IMR-90 (cell line): ENCODE results near the gene ZC3H8. TPM values are rescaled to one million over a fixed set of nuclear protein-coding genes. Genes with fewer than 3 reads are reported as not detected.

Experiments
- ATAC-seq: fragments of 200-7000 bp; cut with Tn5 transposase; 2 replicates; pipeline ENCODE4 v1.9.1; 2020; ENCODE audit warnings: low read depth, mild to moderate bottlenecking, moderate library complexity
- BruUV-seq: library from RNA; stranded (reverse); fragments of 400-500 nt; replicated peaks from 2 replicates; lab custom pipeline; 2021; lab: Mats Ljungman, UMichigan
- CTCF ChIA-PET: fragments of 300-600 bp; formaldehyde crosslinking; extraction: SDS; loops from one replicate; lab custom pipeline; 2021; ENCODE audit warnings: antibody characterized with exemption; lab: Yijun Ruan, JAX
- POLR2A ChIA-PET: fragments of 300-600 bp; sonication (Branson Sonifier 250); formaldehyde crosslinking; loops from one replicate; lab custom pipeline; 2022; ENCODE audit warnings: antibody characterized with exemption; ENCODE audit not compliant: unreplicated experiment; lab: Charles Lee
- DNase-seq: peaks from one replicate; pipeline ENCODE4 v3.0.0; 2013
- H2AFZ ChIP-seq: replicated peaks from 2 replicates; pipeline ENCODE3; 2013; ENCODE audit warnings: low read length, mild to moderate bottlenecking; ENCODE audit not compliant: poor library complexity
- H2AK5ac ChIP-seq: 2 replicates; pipeline ENCODE4 v1.6.1; 2013; ENCODE audit warnings: low read depth, low read length, inconsistent platforms
- H2AK9ac ChIP-seq: replicated peaks from 2 replicates; pipeline ENCODE3; 2013; ENCODE audit warnings: mild to moderate bottlenecking, low read depth, low read length, moderate library complexity; ENCODE audit not compliant: poor library complexity
- H2BK120ac ChIP-seq: 2 replicates; pipeline ENCODE4 v1.6.1; 2013; ENCODE audit warnings: low read depth, low read length, inconsistent platforms
- H2BK15ac ChIP-seq: 3 replicates; pipeline ENCODE4 v1.6.1; 2013; ENCODE audit warnings: low read depth, low read length, inconsistent platforms
- H2BK20ac ChIP-seq: 2 replicates; pipeline ENCODE4 v1.6.1; 2013; ENCODE audit warnings: low read depth, mild to moderate bottlenecking, inconsistent platforms, low read length, moderate library complexity
- H2BK5ac ChIP-seq: 2 replicates; pipeline ENCODE4 v1.6.1; 2013; ENCODE audit warnings: mild to moderate bottlenecking, low read depth, low read length, inconsistent platforms; ENCODE audit not compliant: poor library complexity, severe bottlenecking
- H3K14ac ChIP-seq: replicated peaks from 2 replicates; pipeline ENCODE4 v1.6.1; 2013; ENCODE audit warnings: low read depth, low read length, inconsistent platforms
- H3K18ac ChIP-seq: 2 replicates; pipeline ENCODE4 v1.6.1; 2013; ENCODE audit warnings: low read depth, low read length, control low read depth
- H3K23ac ChIP-seq: 2 replicates; pipeline ENCODE4 v1.6.1; 2013; ENCODE audit warnings: low read depth, low read length, inconsistent platforms
- H3K27ac ChIP-seq: 2 replicates; pipeline ENCODE4 v1.5.1; 2013; ENCODE audit warnings: mild to moderate bottlenecking, control low read depth, low read length; ENCODE audit not compliant: insufficient read depth
- H3K27me3 ChIP-seq: 2 replicates; pipeline ENCODE4 v1.6.1; 2013; ENCODE audit warnings: low read length; ENCODE audit not compliant: control insufficient read depth, insufficient read depth
- H3K36me3 ChIP-seq: 2 replicates; pipeline ENCODE4 v1.6.1; 2013; ENCODE audit warnings: low read length, mixed read lengths; ENCODE audit not compliant: control insufficient read depth, insufficient read depth
- H3K4ac ChIP-seq: 2 replicates; pipeline ENCODE4 v1.6.1; 2013; ENCODE audit warnings: low read depth, low read length, inconsistent platforms
- H3K4me1 ChIP-seq: 2 replicates; pipeline ENCODE4 v1.6.1; 2013; ENCODE audit warnings: low read length, mixed read lengths; ENCODE audit not compliant: control insufficient read depth, insufficient read depth
- H3K4me2 ChIP-seq: 2 replicates; pipeline ENCODE4 v1.6.1; 2013; ENCODE audit warnings: low read depth, mild to moderate bottlenecking, control low read depth, low read length, moderate library complexity
- H3K4me3 ChIP-seq: 2 replicates; pipeline ENCODE4 v1.5.1; 2013; ENCODE audit warnings: low read depth, mild to moderate bottlenecking, control low read depth, low read length, moderate library complexity; ENCODE audit not compliant: insufficient read depth
- H3K56ac ChIP-seq: 2 replicates; pipeline ENCODE4 v1.6.1; 2013; ENCODE audit warnings: low read length, inconsistent platforms; ENCODE audit not compliant: insufficient read depth; ENCODE audit errors: extremely low read depth
- H3K79me1 ChIP-seq, 2 experiments: 2 replicates each; pipeline ENCODE4 v1.6.1; 2013; ENCODE audit warnings: low read length in 2 of 2, inconsistent platforms in 1 of 2, low read depth in 1 of 2
- H3K9ac ChIP-seq: 2 replicates; pipeline ENCODE4 v1.6.1; 2013; ENCODE audit warnings: low read depth, low read length, control low read depth
- H3K9me1 ChIP-seq: 2 replicates; pipeline ENCODE4 v1.6.1; 2013; ENCODE audit warnings: low read length, inconsistent platforms; ENCODE audit not compliant: insufficient read depth
- H3K9me3 ChIP-seq: 2 replicates; pipeline ENCODE4 v1.6.1; 2013; ENCODE audit warnings: low read length; ENCODE audit not compliant: control insufficient read depth, insufficient read depth
- H4K20me1 ChIP-seq: 2 replicates; pipeline ENCODE4 v1.6.1; 2013; ENCODE audit warnings: low read length, inconsistent platforms; ENCODE audit not compliant: insufficient read depth
- H4K5ac ChIP-seq: 2 replicates; pipeline ENCODE4 v1.6.1; 2013; ENCODE audit warnings: mild to moderate bottlenecking, low read depth, low read length, control low read depth
- H4K8ac ChIP-seq, 2 experiments: 2 replicates each; pipeline ENCODE4 v1.6.1; 2013; ENCODE audit warnings: low read depth in 2 of 2, low read length in 2 of 2, control low read depth in 1 of 2, inconsistent platforms in 1 of 2
- H4K91ac ChIP-seq: 2 replicates; pipeline ENCODE4 v1.6.1; 2013; ENCODE audit warnings: low read depth, low read length, inconsistent platforms; ENCODE audit not compliant: insufficient read depth
- BHLHE40 ChIP-seq: fragments of 150-350 bp; IDR thresholded peaks from 2 replicates; pipeline ENCODE4 v1.6.1; 2016; ENCODE audit warnings: mild to moderate bottlenecking, low read depth, low read length
- CEBPB ChIP-seq: IDR thresholded peaks from 2 replicates; pipeline ENCODE4 v1.6.1; 2012; ENCODE audit warnings: low read depth, low read length, improper control_type of control experiment
- CHD1 ChIP-seq: IDR thresholded peaks from 2 replicates; pipeline ENCODE4 v1.6.1; 2012; ENCODE audit warnings: low read depth, low read length, improper control_type of control experiment
- CTCF ChIP-seq: conservative IDR thresholded peaks from 2 replicates; pipeline ENCODE4 v1.5.1; 2012; ENCODE audit warnings: mild to moderate bottlenecking, low read depth, low read length, improper control_type of control experiment
- ELK1 ChIP-seq: fragments of 150-350 bp; IDR thresholded peaks from 2 replicates; pipeline ENCODE4 v1.6.1; 2016; ENCODE audit warnings: low read depth, mild to moderate bottlenecking, low read length, moderate library complexity, borderline replicate concordance
- FOS ChIP-seq: fragments of 150-350 bp; IDR thresholded peaks from 2 replicates; pipeline ENCODE4 v1.6.1; 2016; ENCODE audit warnings: low read depth, low read length
- MAFK ChIP-seq: IDR thresholded peaks from 2 replicates; pipeline ENCODE4 v1.6.1; 2012; ENCODE audit warnings: low read depth, low read length, improper control_type of control experiment
- MAZ ChIP-seq: IDR thresholded peaks from 2 replicates; pipeline ENCODE4 v1.6.1; 2012; ENCODE audit warnings: low read depth, mild to moderate bottlenecking, low read length, improper control_type of control experiment, moderate library complexity, borderline replicate concordance
- MXI1 ChIP-seq: IDR thresholded peaks from 2 replicates; pipeline ENCODE4 v1.6.1; 2012; ENCODE audit warnings: low read depth, mild to moderate bottlenecking, low read length, moderate library complexity, borderline replicate concordance
- POLR2A ChIP-seq: IDR thresholded peaks from 2 replicates; pipeline ENCODE4 v1.6.1; 2012; ENCODE audit warnings: mild to moderate bottlenecking, low read depth, low read length
- RAD21 ChIP-seq: IDR thresholded peaks from 2 replicates; pipeline ENCODE4 v1.6.1; 2012; ENCODE audit warnings: low read length, improper control_type of control experiment
- RFX5 ChIP-seq: IDR thresholded peaks from 2 replicates; pipeline ENCODE4 v1.8.0; 2012; ENCODE audit warnings: low read depth, mild to moderate bottlenecking, low read length, moderate library complexity
- SMC3 ChIP-seq: fragments of 150-350 bp; IDR thresholded peaks from 2 replicates; pipeline ENCODE4 v1.6.1; 2016; ENCODE audit warnings: low read depth, mild to moderate bottlenecking, antibody characterized with exemption, low read length, moderate library complexity
- USF2 ChIP-seq: fragments of 150-350 bp; IDR thresholded peaks from 2 replicates; pipeline ENCODE4 v1.6.1; 2017; ENCODE audit warnings: mild to moderate bottlenecking, antibody characterized with exemption, low read length, low read depth
- WGBS, 2 experiments: methylation state at CpG; one replicate each; pipeline versions ENCODE4 v1.1.5 to v1.1.7; 2013; ENCODE audit warnings: missing lambda C conversion rate in 2 of 2; ENCODE audit not compliant: insufficient read length in 1 of 2; ENCODE audit errors: extremely low coverage in 2 of 2; 5-methylcytosine and 5-hydroxymethylcytosine counted together
- dilution Hi-C: fragments of 300-500 bp; cut with HindIII; formaldehyde crosslinking; loops from one replicate; pipeline ENCODE4 v1.14.3; 2018; ENCODE audit warnings: low sequenced_read_pairs; ENCODE audit not compliant: unreplicated experiment
- in situ Hi-C: fragments of 300-500 bp; cut with MboI; formaldehyde crosslinking; loops from 3 replicates; pipeline ENCODE4 v1.14.3; 2019; ENCODE audit warnings: low sequenced_read_pairs, inconsistent platforms, mixed read lengths
- intact Hi-C: fragments of 100-400 bp; cut with micrococcal nuclease; formaldehyde crosslinking; loops from 2 replicates; pipeline ENCODE4 v1.10.0; 2022
- polyA plus RNA-seq, 3 experiments: library from polyadenylated mRNA; depleted of rRNA; stranded (reverse); fragments of >200 nt; gene quantifications; 2 replicates each; pipeline ENCODE4 v1.2.3, GENCODE V29; 2012; ENCODE audit warnings: low replicate concordance in 1 of 3
- total RNA-seq: library from RNA; depleted of rRNA; stranded (reverse); fragments of >200 nt; gene quantifications from 2 replicates; pipeline ENCODE4 v1.2.3, GENCODE V29; 2012

Gene ZC3H8
- total and polyA plus RNA-seq, 2 of the 4 experiments (the other 2 are of a cell fraction), result 0.18 to 1.6 TPM

DNA sequence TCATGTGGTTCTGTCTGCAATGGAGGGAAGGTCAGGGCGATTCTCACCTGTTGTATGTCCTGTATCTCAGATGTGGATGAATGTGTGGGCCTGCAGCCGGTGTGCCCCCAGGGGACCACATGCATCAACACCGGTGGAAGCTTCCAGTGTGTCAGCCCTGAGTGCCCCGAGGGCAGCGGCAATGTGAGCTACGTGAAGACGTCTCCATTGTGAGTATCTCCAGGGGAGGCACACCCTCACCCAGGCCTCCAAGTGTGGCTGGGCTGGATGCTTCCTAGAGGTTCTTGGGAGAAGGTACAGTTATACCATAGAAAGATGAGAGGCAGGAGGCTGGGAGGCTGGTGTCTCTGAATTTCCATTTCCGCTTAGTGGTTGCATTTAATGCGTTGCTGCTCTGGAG, 69.7 kb downstream of the ZC3H8 start:
- Histone ChIP-seq H2BK120ac (no peak overlapping the region), H3K23ac (no peak overlapping the region), H3K18ac (no peak overlapping the region), H3K9me3 (no peaks in the 10 kb centered on the region; the same call in none of the 2 replicates), H3K4me3 (no peak overlapping the region), H3K36me3 (no peaks in the 10 kb centered on the region), H3K9ac (no peak overlapping the region), H3K4me1 (no peaks in the 10 kb centered on the region), H4K91ac (no peak overlapping the region), H2BK5ac (no peak overlapping the region), H4K8ac (no peak overlapping the region), H3K9me1 (0 out of 2 replicates have a peak, but pooled peaks cover 3% of the 10 kb centered on the region), H3K4ac (no peak overlapping the region), H2BK20ac (no peak overlapping the region), H3K79me1 (no peaks in the 10 kb centered on the region), H3K56ac (no peak overlapping the region), H2AK9ac (no peak overlapping the region), H4K20me1 (no peaks in the 10 kb centered on the region), H3K27me3 (peaks cover 16% of the 10 kb centered on the region), H2BK15ac (no peak overlapping the region), H3K14ac (no peak overlapping the region), H2AFZ (no peak overlapping the region), H3K4me2 (no peak overlapping the region), H4K5ac (no peak overlapping the region), H2AK5ac (no peak overlapping the region), H3K27ac (no peak overlapping the region)
- BruUV-seq, result no TSS peak
- ChIA-PET CTCF (no interaction called here), POLR2A (no interaction called here)
- ATAC-seq (no peak), DNase-seq (no peak)
- TF ChIP-seq BHLHE40, result no peak
- TF ChIP-seq MAFK, result no peak
- no peak for TF ChIP-seq FOS
- TF ChIP-seq CTCF, result no peak
- TF ChIP-seq POLR2A, result no peak
- no peak for TF ChIP-seq MAZ
- TF ChIP-seq USF2, result no peak
- TF ChIP-seq SMC3, result no peak
- no peak for TF ChIP-seq MXI1
- TF ChIP-seq RAD21, result no peak
- no peak for TF ChIP-seq ELK1
- no peak for TF ChIP-seq RFX5
- no peak for TF ChIP-seq CEBPB
- TF ChIP-seq CHD1, result no peak
- intact Hi-C loops, result no loop called here
- in situ Hi-C loops, result no loop called here
- no CpG with 5 or more reads among the region's 9 CpGs for WGBS, 2 experiments
- dilution Hi-C loops, result no loop called here
